Kidney (tissue), 14 donors: ENCODE measurements around the gene ADD2. TPM values are rescaled to one million over a fixed set of nuclear protein-coding genes. Genes with fewer than 3 reads are reported as not detected.

Source experiments
- DNase-seq, 5 donors: peaks; one replicate each; pipeline ENCODE4 v3.0.0-alpha.2; 2013 to 2020
- FAIRE-seq: peaks from 2 replicates; lab custom pipeline; 2012; peaks lifted over from hg19 to GRCh38; lab: Jason Lieb, UNC
- H3K27ac ChIP-seq, 2 donors: one replicate each; pipeline ENCODE4 v1.7.0; 2013; ENCODE audit warnings: low read depth in 2 of 2, low read length in 2 of 2, inconsistent platforms in 1 of 2
- H3K27me3 ChIP-seq: one replicate; pipeline ENCODE4 v1.7.1; 2013; ENCODE audit warnings: low read length, inconsistent platforms; ENCODE audit not compliant: control insufficient read depth, insufficient read depth
- H3K36me3 ChIP-seq, 3 donors: one replicate each; pipeline versions ENCODE4 v1.7.0 to v1.7.1; 2013; ENCODE audit warnings: low read length in 3 of 3, control low read depth in 1 of 3, inconsistent platforms in 1 of 3; ENCODE audit not compliant: insufficient read depth in 3 of 3, control insufficient read depth in 2 of 3
- H3K4me1 ChIP-seq, 3 donors: one replicate each; pipeline versions ENCODE4 v1.7.0 to v1.7.1; 2013; ENCODE audit warnings: low read length in 3 of 3, inconsistent platforms in 1 of 3, low read depth in 1 of 3; ENCODE audit not compliant: control insufficient read depth in 2 of 3, insufficient read depth in 2 of 3
- H3K4me3 ChIP-seq, 3 donors: one replicate each; pipeline versions ENCODE4 v1.7.0 to v1.8.1; 2013; ENCODE audit warnings: low read length in 3 of 3, control low read depth in 1 of 3, inconsistent platforms in 1 of 3
- H3K9ac ChIP-seq, 3 donors: one replicate each; pipeline versions ENCODE4 v1.7.0 to v1.7.1; 2013; ENCODE audit warnings: low read length in 3 of 3, control low read depth in 1 of 3, inconsistent platforms in 1 of 3
- H3K9me3 ChIP-seq, 3 donors: one replicate each; pipeline versions ENCODE4 v1.7.0 to v1.7.1; 2013; ENCODE audit warnings: low read length in 3 of 3, control low read depth in 1 of 3, inconsistent platforms in 1 of 3; ENCODE audit not compliant: control insufficient read depth in 2 of 3, insufficient read depth in 1 of 3
- intact Hi-C: fragments of 100-400 bp; cut with DNase I; formaldehyde crosslinking; loops from one replicate; pipeline ENCODE4 v1.11.1; 2022
- polyA plus RNA-seq: library from polyadenylated mRNA; stranded (reverse); fragments of 350-450 nt; fragmentation: Illumina TruSeq; extraction: RNeasy Lipid Tissue Mini Kit (QIAGEN cat#74804); gene quantifications from one replicate; pipeline ENCODE4 v1.2.3, GENCODE V29; 2014; ENCODE audit warnings: low read depth, low replicate concordance; ENCODE audit not compliant: insufficient read depth
- total RNA-seq: library from RNA; stranded (reverse); fragmentation: NEBNext Ultra II Directional; extraction: Animal tissue kit (Norgen Biotek cat#: 25700); gene quantifications from one replicate; pipeline ENCODE4 v1.2.1, GENCODE V29; 2021
- TF ChIP-seq, protein P1 (sequence below): IDR thresholded peaks from 3 replicates; pipeline ENCODE4 v1.5.1; 2012; ENCODE audit warnings: mild to moderate bottlenecking, moderate library complexity, borderline replicate concordance; ENCODE audit not compliant: insufficient read depth; ENCODE audit errors: extremely low read depth
- donor health status: control.
- donor health status: control.
- donor health status: control.
- donor health status: control.
- donor health status: control.
- donor health status: DM: yes; HTN: yes; CAD: no.
- donor health status: Normal renal cell carcinoma (clear cell type).

ADD2 gene
- total and polyA plus RNA-seq, 2 donors from 2014 or later, result 2.9 TPM; not detected in 1

- Histone ChIP-seq H3K4me3 (no peak overlapping the region), H3K36me3 (no peaks in the 10 kb centered on the region), H3K27me3 (no peaks in the 10 kb centered on the region), H3K9me3 (no peaks in the 10 kb centered on the region), H3K4me1 (no peaks in the 10 kb centered on the region), H3K9ac (no peak overlapping the region), H3K27ac (no peak overlapping the region)
- DNase-seq, result no peak
- TF ChIP-seq, protein P1, sequence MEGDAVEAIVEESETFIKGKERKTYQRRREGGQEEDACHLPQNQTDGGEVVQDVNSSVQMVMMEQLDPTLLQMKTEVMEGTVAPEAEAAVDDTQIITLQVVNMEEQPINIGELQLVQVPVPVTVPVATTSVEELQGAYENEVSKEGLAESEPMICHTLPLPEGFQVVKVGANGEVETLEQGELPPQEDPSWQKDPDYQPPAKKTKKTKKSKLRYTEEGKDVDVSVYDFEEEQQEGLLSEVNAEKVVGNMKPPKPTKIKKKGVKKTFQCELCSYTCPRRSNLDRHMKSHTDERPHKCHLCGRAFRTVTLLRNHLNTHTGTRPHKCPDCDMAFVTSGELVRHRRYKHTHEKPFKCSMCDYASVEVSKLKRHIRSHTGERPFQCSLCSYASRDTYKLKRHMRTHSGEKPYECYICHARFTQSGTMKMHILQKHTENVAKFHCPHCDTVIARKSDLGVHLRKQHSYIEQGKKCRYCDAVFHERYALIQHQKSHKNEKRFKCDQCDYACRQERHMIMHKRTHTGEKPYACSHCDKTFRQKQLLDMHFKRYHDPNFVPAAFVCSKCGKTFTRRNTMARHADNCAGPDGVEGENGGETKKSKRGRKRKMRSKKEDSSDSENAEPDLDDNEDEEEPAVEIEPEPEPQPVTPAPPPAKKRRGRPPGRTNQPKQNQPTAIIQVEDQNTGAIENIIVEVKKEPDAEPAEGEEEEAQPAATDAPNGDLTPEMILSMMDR, result no peak
- FAIRE-seq, result no peak
- intact Hi-C loops, result no loop called here
These were observed 55.1 kb downstream of the ADD2 start for GRCh38 chr2:70712916-70713315.

DNA sequence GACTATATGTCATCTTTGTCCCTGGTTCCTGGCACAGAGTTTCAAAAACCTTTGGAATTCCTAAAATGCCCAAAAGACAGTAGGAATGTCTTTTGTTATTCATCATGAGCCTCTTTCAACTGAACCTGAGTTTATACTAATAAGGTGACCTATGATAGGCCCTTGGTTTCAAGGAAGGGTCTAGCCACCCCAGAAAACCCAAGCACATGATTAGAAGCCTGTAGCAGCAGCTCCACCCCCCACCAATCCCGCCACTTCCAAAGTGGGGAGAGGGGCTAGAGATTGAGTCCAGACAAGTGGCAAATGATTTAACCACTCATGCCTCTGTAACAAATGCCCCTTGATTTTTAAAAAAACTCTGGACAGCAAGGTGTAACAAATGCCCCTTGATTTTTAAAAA is 56.8 kb downstream of the ADD2 start:
- no peaks in the 10 kb centered on the region for H3K27me3 ChIP-seq

GRCh38 chr2:70710038-70710690 is 57.8 kb downstream of the ADD2 start:
- DNase-seq (peak in 1 of 5 donors; percentile 9), FAIRE-seq (no peak)
- H3K4me1 ChIP-seq, result no peaks in the 10 kb centered on the region
- H3K4me3 ChIP-seq, result no peak overlapping the region
- no peaks in the 10 kb centered on the region for H3K36me3 ChIP-seq
- H3K9me3 ChIP-seq, result no peaks in the 10 kb centered on the region
- no peaks in the 10 kb centered on the region for H3K27me3 ChIP-seq
- TF ChIP-seq, protein P1, result no peak
- intact Hi-C loops, result no loop called here
- no peak overlapping the region for H3K9ac ChIP-seq
- no peak overlapping the region for H3K27ac ChIP-seq

More for the DNA sequence above, 56.8 kb downstream of the ADD2 start:
- no peak for DNase-seq
- no peaks in the 10 kb centered on the region for H3K36me3 ChIP-seq
- TF ChIP-seq, protein P1, result no peak
- H3K4me1 ChIP-seq, result no peaks in the 10 kb centered on the region
- no peak overlapping the region for H3K27ac ChIP-seq
- no peaks in the 10 kb centered on the region for H3K9me3 ChIP-seq
- no peak overlapping the region for H3K9ac ChIP-seq
- H3K4me3 ChIP-seq, result no peak overlapping the region
- no peak for FAIRE-seq
- intact Hi-C loops, result no loop called here
